ENCODE data around the gene PCDHGA9.
"Not testable (repeated sequence)": the region's sequence is repeated elsewhere in the genome, so short reads cannot be mapped to it uniquely, and the experiment has no call there.

The PCDHGA9 gene

GRCh38 chr5:141402553-141403243 is at the start of gene PCDHGA9:
Gene PCDHGA9, plus strand, starts transcription at chr5:141402778. Its CDS starts 175 bp downstream, at chr5:141402953.
- DNase-seq, result no peak

GRCh38 chr5:141354900-141355469 is 47.6 kb upstream of the PCDHGA9 start, which contains the start of gene PCDHGA4:
Gene PCDHGA4, plus strand, starts transcription at chr5:141355021. Its CDS starts 87 bp downstream, at chr5:141355108.
- DNase-seq, result no peak

GRCh38 chr5:141355641-141356040 is 46.9 kb upstream of the PCDHGA9 start:
- DNase-seq, result no peak

GRCh38 chr5:141356133-141356532 is 46.4 kb upstream of the PCDHGA9 start:
- DNase-seq, result no peak

GRCh38 chr5:141356950-141357349 is 45.6 kb upstream of the PCDHGA9 start:
- DNase-seq, result no peak

GRCh38 chr5:141359790-141360426 is 42.7 kb upstream of the PCDHGA9 start, which contains the start of gene PCDHGB2:
Gene PCDHGB2, plus strand, starts transcription at chr5:141359994. Its CDS starts 142 bp downstream, at chr5:141360136.
- DNase-seq, result no peak

- DNase-seq, result no peak
These were observed 41.9 kb upstream of the PCDHGA9 start for GRCh38 chr5:141360685-141361084.

GRCh38 chr5:141362719-141363118 is 39.9 kb upstream of the PCDHGA9 start:
- DNase-seq, result no peak

GRCh38 chr5:141363952-141364660 is 38.5 kb upstream of the PCDHGA9 start, which contains the start of gene PCDHGA5:
Gene PCDHGA5, plus strand, starts transcription at chr5:141364162. Its CDS starts 169 bp downstream, at chr5:141364331.
- DNase-seq, result no peak

GRCh38 chr5:141366016-141366896 is 36.3 kb upstream of the PCDHGA9 start:
- no peak for DNase-seq

- no peak for DNase-seq
These were observed 32.4 kb upstream of the PCDHGA9 start, which contains the start of gene PCDHGB3 for GRCh38 chr5:141369994-141370848. Gene PCDHGB3, plus strand, starts transcription at chr5:141370242. Its CDS starts 153 bp downstream, at chr5:141370395.

- no peak for DNase-seq
These were observed 30.8 kb upstream of the PCDHGA9 start for GRCh38 chr5:141371572-141372475.

- DNase-seq, result no peak
These were observed 28.8 kb upstream of the PCDHGA9 start, which contains the start of gene PCDHGA6 for GRCh38 chr5:141373673-141374317. Gene PCDHGA6, plus strand, starts transcription at chr5:141373891. Its CDS starts 193 bp downstream, at chr5:141374084.

GRCh38 chr5:141374627-141375026 is 28.0 kb upstream of the PCDHGA9 start:
- no peak for DNase-seq

GRCh38 chr5:141375444-141376155 is 27.0 kb upstream of the PCDHGA9 start:
- DNase-seq, result not testable (repeated sequence)

- no peak for DNase-seq
These were observed 19.9 kb upstream of the PCDHGA9 start, which contains the start of gene PCDHGA7 for GRCh38 chr5:141382469-141383294. Gene PCDHGA7, plus strand, starts transcription at chr5:141382742. Its CDS starts 158 bp downstream, at chr5:141382900.

- no peak for DNase-seq
These were observed 19.2 kb upstream of the PCDHGA9 start for GRCh38 chr5:141383345-141383744.
